Measurements from ENCODE around the gene FOLR2. TPM values are rescaled to one million over a fixed set of nuclear protein-coding genes. Genes with fewer than 3 reads are reported as not detected.
"Not testable (repeated sequence)": the region's sequence is repeated elsewhere in the genome, so short reads cannot be mapped to it uniquely, and the experiment has no call there.

The FOLR2 gene
- total RNA-seq, 1 donor from 2014 or later, result not detected

GRCh38 chr11:72254299-72254993, 37.9 kb downstream of the FOLR2 start:
- no peak for DNase-seq (ENCODE audit: low read depth)
- Histone ChIP-seq H3K36me3 (ENCODE audit: control insufficient read depth, insufficient read depth, low read length) (no peaks in the 10 kb centered on the region), H3K27me3 (ENCODE audit: control insufficient read depth, insufficient read depth, low read length) (peaks cover 10% of the 10 kb centered on the region), H3K4me3 (ENCODE audit: low read depth, low read length) (no peak overlapping the region)
- TF ChIP-seq CTCF (IDR thresholded peaks at IDR 0.05; ENCODE audit: insufficient read depth, low read length, poor library complexity, severe bottlenecking), result no peak

GRCh38 chr11:72257570-72257969, 41.0 kb downstream of the FOLR2 start:
- no peak for DNase-seq (ENCODE audit: low read depth)
- no peak overlapping the region for H3K4me3 ChIP-seq (ENCODE audit: low read depth, low read length)
- H3K36me3 ChIP-seq (ENCODE audit: control insufficient read depth, insufficient read depth, low read length), result no peaks in the 10 kb centered on the region
- no peaks in the 10 kb centered on the region for H3K27me3 ChIP-seq (ENCODE audit: control insufficient read depth, insufficient read depth, low read length)
- no peak for TF ChIP-seq CTCF (IDR thresholded peaks at IDR 0.05; ENCODE audit: insufficient read depth, low read length, poor library complexity, severe bottlenecking)

GRCh38 chr11:72259490-72259889, 42.9 kb downstream of the FOLR2 start:
- no peaks in the 10 kb centered on the region for H3K27me3 ChIP-seq (ENCODE audit: control insufficient read depth, insufficient read depth, low read length)
- TF ChIP-seq CTCF (IDR thresholded peaks at IDR 0.05; ENCODE audit: insufficient read depth, low read length, poor library complexity, severe bottlenecking), result no peak
- H3K4me3 ChIP-seq (ENCODE audit: low read depth, low read length), result no peak overlapping the region
- no peak for DNase-seq (ENCODE audit: low read depth)
- H3K36me3 ChIP-seq (ENCODE audit: control insufficient read depth, insufficient read depth, low read length), result no peaks in the 10 kb centered on the region

- no peak for DNase-seq (ENCODE audit: low read depth)
- no peaks in the 10 kb centered on the region for H3K27me3 ChIP-seq (ENCODE audit: control insufficient read depth, insufficient read depth, low read length)
- H3K36me3 ChIP-seq (ENCODE audit: control insufficient read depth, insufficient read depth, low read length), result no peaks in the 10 kb centered on the region
- TF ChIP-seq CTCF (IDR thresholded peaks at IDR 0.05; ENCODE audit: insufficient read depth, low read length, poor library complexity, severe bottlenecking), result no peak
- no peak overlapping the region for H3K4me3 ChIP-seq (ENCODE audit: low read depth, low read length)
Measured at GRCh38 chr11:72260574-72260973, 44.0 kb downstream of the FOLR2 start.

GRCh38 chr11:72263361-72263760, 46.8 kb downstream of the FOLR2 start:
- Histone ChIP-seq H3K27me3 (ENCODE audit: control insufficient read depth, insufficient read depth, low read length) (no peaks in the 10 kb centered on the region), H3K4me3 (ENCODE audit: low read depth, low read length) (no peak overlapping the region), H3K36me3 (ENCODE audit: control insufficient read depth, insufficient read depth, low read length) (no peaks in the 10 kb centered on the region)
- no peak for TF ChIP-seq CTCF (IDR thresholded peaks at IDR 0.05; ENCODE audit: insufficient read depth, low read length, poor library complexity, severe bottlenecking)
- DNase-seq (ENCODE audit: low read depth), result peak; percentile 23

- no peak for TF ChIP-seq CTCF (IDR thresholded peaks at IDR 0.05; ENCODE audit: insufficient read depth, low read length, poor library complexity, severe bottlenecking)
- no peak overlapping the region for H3K4me3 ChIP-seq (ENCODE audit: low read depth, low read length)
- H3K27me3 ChIP-seq (ENCODE audit: control insufficient read depth, insufficient read depth, low read length), result no peaks in the 10 kb centered on the region
- no peak for DNase-seq (ENCODE audit: low read depth)
- no peaks in the 10 kb centered on the region for H3K36me3 ChIP-seq (ENCODE audit: control insufficient read depth, insufficient read depth, low read length)
Measured at GRCh38 chr11:72265951-72266350, 49.4 kb downstream of the FOLR2 start.

GRCh38 chr11:72266960-72267359, 50.4 kb downstream of the FOLR2 start:
- not testable (repeated sequence) for H3K36me3 ChIP-seq (ENCODE audit: control insufficient read depth, insufficient read depth, low read length); DNase-seq (ENCODE audit: low read depth); H3K27me3 ChIP-seq (ENCODE audit: control insufficient read depth, insufficient read depth, low read length); H3K4me3 ChIP-seq (ENCODE audit: low read depth, low read length)

Measured in kidney epithelial cell (primary cell).